AG10803 (cell line): ENCODE data around the gene IGSF9.

ENCODE experiments used
- DNase-seq: peaks from one replicate; pipeline ENCODE4 v3.0.0; 2010; ENCODE audit warnings: low read depth
- H3K4me3 ChIP-seq: 2 replicates; pipeline ENCODE4 v1.5.1; 2011; ENCODE audit warnings: mild to moderate bottlenecking, low read length, control low read depth
- CTCF ChIP-seq: conservative IDR thresholded peaks from 2 replicates; pipeline ENCODE4 v1.5.1; 2011; ENCODE audit warnings: mild to moderate bottlenecking, low read length, control low read depth, inconsistent platforms

The IGSF9 gene

DNA sequence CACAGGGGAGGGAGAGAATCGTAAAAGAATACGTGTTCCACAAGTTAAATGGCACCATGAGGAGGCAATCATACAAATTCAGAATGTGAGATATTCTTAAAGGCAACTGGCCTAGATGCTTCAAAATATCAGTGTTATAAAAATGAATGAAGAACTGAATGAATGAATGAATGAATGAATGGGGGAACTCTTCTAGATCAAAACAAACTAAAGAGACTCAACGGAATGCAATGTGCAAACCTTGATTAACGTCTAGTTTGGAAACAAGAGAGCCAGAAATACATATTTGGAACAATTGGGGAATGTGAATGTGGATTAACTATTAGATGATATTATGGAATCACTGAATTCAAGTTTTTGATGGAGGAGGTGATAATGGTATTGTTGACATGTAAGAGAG, 62.3 kb downstream of the IGSF9 start:
- TF ChIP-seq CTCF = no peak
- no peak overlapping the region for H3K4me3 ChIP-seq
- no peak for DNase-seq

DNA sequence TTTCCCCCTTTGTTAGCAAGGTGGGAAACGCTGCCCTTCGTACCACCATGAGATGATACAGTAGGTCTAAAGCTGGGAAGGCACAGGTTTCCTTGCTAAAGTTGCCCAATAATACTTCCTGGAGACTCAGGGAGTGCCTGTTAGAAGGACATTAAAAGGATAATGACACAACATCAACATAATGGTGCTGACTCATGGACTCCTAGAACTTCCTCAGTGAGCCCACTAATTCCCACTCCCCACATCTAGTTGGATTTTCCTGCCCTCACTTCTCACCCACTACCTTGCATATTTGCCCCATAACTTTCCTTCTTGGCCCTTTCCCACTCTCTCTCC, 62.9 kb downstream of the IGSF9 start:
- no peak for TF ChIP-seq CTCF
- DNase-seq = peak; percentile 43
- H3K4me3 ChIP-seq = no peak overlapping the region

GRCh38 chr1:159881622-159882526, 63.5 kb downstream of the IGSF9 start:
- TF ChIP-seq CTCF = no peak
- H3K4me3 ChIP-seq = no peak overlapping the region
- peak; percentile 96 for DNase-seq

DNA sequence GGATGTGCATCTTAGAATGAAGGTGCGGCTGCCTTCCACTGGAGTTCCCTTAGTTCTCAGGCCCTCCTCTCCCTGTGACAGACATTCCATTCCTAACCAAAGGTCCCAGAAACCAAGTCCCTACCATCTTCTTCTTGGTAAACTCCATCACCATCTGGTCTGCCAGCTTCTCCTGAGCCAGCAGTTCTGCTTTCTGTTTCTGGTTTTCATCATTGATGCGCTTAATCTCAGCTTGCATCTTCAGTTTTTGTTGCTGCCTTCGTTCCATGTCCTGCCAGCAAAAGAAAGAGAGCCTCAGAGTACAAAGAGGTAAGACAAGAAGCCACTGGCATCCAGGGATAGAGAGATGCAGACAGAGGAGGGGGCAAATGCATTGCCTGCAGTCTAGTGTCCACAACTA, 65.0 kb downstream of the IGSF9 start:
- DNase-seq = no peak
- TF ChIP-seq CTCF = no peak
- H3K4me3 ChIP-seq = no peak overlapping the region

GRCh38 chr1:159879977-159880376, 65.4 kb downstream of the IGSF9 start:
- no peak for TF ChIP-seq CTCF
- H3K4me3 ChIP-seq = no peak overlapping the region
- peak; percentile 78 for DNase-seq

GRCh38 chr1:159879136-159879535, 66.3 kb downstream of the IGSF9 start:
- no peak overlapping the region for H3K4me3 ChIP-seq
- no peak for TF ChIP-seq CTCF
- no peak for DNase-seq

GRCh38 chr1:159877695-159878444, 67.5 kb downstream of the IGSF9 start:
- no peak for DNase-seq
- TF ChIP-seq CTCF = no peak
- H3K4me3 ChIP-seq = no peak overlapping the region
